H1 (cell line): ENCODE data around the gene TNFSF4. TPM values are rescaled to one million over a fixed set of nuclear protein-coding genes. Genes with fewer than 3 reads are reported as not detected.

Experiments
- CTCF ChIA-PET: fragments of 300-600 bp; sonication (Branson Sonifier 250); formaldehyde crosslinking; loops from one replicate; lab custom pipeline; 2021; ENCODE audit not compliant: partially characterized antibody; lab: Charles Lee
- POLR2A ChIA-PET: fragments of 300-600 bp; sonication (Branson Sonifier 250); formaldehyde crosslinking; loops from one replicate; lab custom pipeline; 2021; ENCODE audit warnings: inconsistent platforms; ENCODE audit not compliant: partially characterized antibody; lab: Charles Lee
- DNase-seq, 2 experiments: peaks; one replicate each; pipeline versions ENCODE4 v3.0.0 to v3.0.0-alpha.2; 2010 to 2022; ENCODE audit warnings: low spot score in 2 of 2, low read depth in 1 of 2, mixed read lengths in 1 of 2
- FAIRE-seq: peaks from 2 replicates; lab custom pipeline; 2011; peaks lifted over from hg19 to GRCh38; lab: Jason Lieb, UNC
- H2AFZ ChIP-seq: 2 replicates; pipeline ENCODE4 v1.8.1; 2012; ENCODE audit warnings: low read length, inconsistent platforms
- H2AK5ac ChIP-seq: 2 replicates; pipeline ENCODE4 v1.6.1; 2013; ENCODE audit warnings: low read depth, low read length
- H2BK120ac ChIP-seq: replicated peaks from 2 replicates; pipeline ENCODE3; 2013; ENCODE audit warnings: low read depth, low read length, inconsistent platforms
- H2BK12ac ChIP-seq: 2 replicates; pipeline ENCODE4 v1.6.1; 2013; ENCODE audit warnings: low read depth, low read length
- H2BK15ac ChIP-seq: 2 replicates; pipeline ENCODE4 v1.6.1; 2013; ENCODE audit warnings: low read length
- H2BK20ac ChIP-seq: 2 replicates; pipeline ENCODE4 v1.6.1; 2013; ENCODE audit warnings: low read length
- H2BK5ac ChIP-seq: 2 replicates; pipeline ENCODE4 v1.6.1; 2013; ENCODE audit warnings: low read depth, low read length
- H3K14ac ChIP-seq: 2 replicates; pipeline ENCODE4 v1.6.1; 2013; ENCODE audit warnings: inconsistent platforms; ENCODE audit not compliant: insufficient read length
- H3K18ac ChIP-seq: 2 replicates; pipeline ENCODE4 v1.6.1; 2013; ENCODE audit warnings: low read length; ENCODE audit errors: extremely low read depth
- H3K23ac ChIP-seq: 2 replicates; pipeline ENCODE4 v1.6.1; 2013; ENCODE audit warnings: inconsistent platforms; ENCODE audit not compliant: insufficient read length
- H3K23me2 ChIP-seq: 2 replicates; pipeline ENCODE4 v1.6.1; 2013; ENCODE audit warnings: low read depth, low read length
- H3K27ac ChIP-seq: 2 replicates; pipeline ENCODE4 v1.6.1; 2011; ENCODE audit warnings: low read depth, low read length, inconsistent platforms
- H3K27me3 ChIP-seq, 4 experiments: replicated peaks in 1 of 4; 1 replicate in 1 of 4; 2 replicates in 3 of 4; pipeline versions ENCODE4 v1.6.1 to v1.8.1; 2011 to 2013; ENCODE audit warnings: low read length in 3 of 4, mild to moderate bottlenecking in 3 of 4, inconsistent platforms in 2 of 4, mixed read lengths in 2 of 4, moderate library complexity in 1 of 4; ENCODE audit not compliant: control insufficient read depth in 3 of 4, insufficient read depth in 3 of 4; ENCODE audit errors: extremely low read depth in 1 of 4
- H3K36me3 ChIP-seq, 4 experiments: 2 replicates each; pipeline versions ENCODE4 v1.6.1 to v1.8.1; 2011 to 2013; ENCODE audit warnings: mild to moderate bottlenecking in 4 of 4, low read length in 3 of 4, moderate library complexity in 2 of 4, control low read depth in 1 of 4, inconsistent platforms in 1 of 4; ENCODE audit not compliant: insufficient read depth in 4 of 4, control insufficient read depth in 2 of 4
- H3K4ac ChIP-seq: replicated peaks from 2 replicates; pipeline ENCODE3; 2013; ENCODE audit warnings: low read length, low read depth, mixed read lengths, inconsistent platforms; ENCODE audit not compliant: insufficient read length
- H3K4me1 ChIP-seq, 4 experiments: replicated peaks in 1 of 4; 1 replicate in 1 of 4; 2 replicates in 3 of 4; pipeline versions ENCODE4 v1.6.1 to v1.8.1; 2011 to 2013; ENCODE audit warnings: low read length in 3 of 4, inconsistent platforms in 2 of 4, mixed read lengths in 1 of 4; ENCODE audit not compliant: insufficient read depth in 4 of 4, control insufficient read depth in 3 of 4
- H3K4me2 ChIP-seq, 2 experiments: 2 replicates each; pipeline versions ENCODE4 v1.6.1 to v1.8.1; 2011 to 2013; ENCODE audit warnings: low read depth in 2 of 2, low read length in 2 of 2, control low read depth in 1 of 2, inconsistent platforms in 1 of 2, mild to moderate bottlenecking in 1 of 2; ENCODE audit not compliant: insufficient read depth in 1 of 2
- H3K4me3 ChIP-seq, 4 experiments: fragments of 200-600, 300-600 bp in 1 of 4; sonication (generic), shearing (Covaris generic), sonication (Bioruptor Twin) in 1 of 4; 2 replicates each; pipeline versions ENCODE4 v1.5.1 to v1.8.1; 2011 to 2016; ENCODE audit warnings: low read length in 4 of 4, low read depth in 3 of 4, control low read depth in 2 of 4, inconsistent platforms in 2 of 4, mild to moderate bottlenecking in 2 of 4, mixed read lengths in 1 of 4, moderate library complexity in 1 of 4; ENCODE audit not compliant: insufficient read depth in 2 of 4; ENCODE audit errors: extremely low read depth in 1 of 4
- H3K56ac ChIP-seq: replicated peaks from 2 replicates; pipeline ENCODE3; 2013; ENCODE audit warnings: low read depth, mild to moderate bottlenecking, mixed read lengths, low read length, inconsistent platforms; ENCODE audit not compliant: insufficient read length
- H3K79me1 ChIP-seq: 2 replicates; pipeline ENCODE4 v1.6.1; 2013; ENCODE audit warnings: low read depth, low read length, control low read depth
- H3K79me2 ChIP-seq, 2 experiments: 2 replicates each; pipeline versions ENCODE4 v1.6.1 to v1.8.1; 2012 to 2013; ENCODE audit warnings: low read length in 2 of 2, mild to moderate bottlenecking in 2 of 2, inconsistent platforms in 1 of 2; ENCODE audit not compliant: insufficient read depth in 2 of 2, control insufficient read depth in 1 of 2
- H3K9ac ChIP-seq, 4 experiments: replicated peaks in 1 of 4; 1 replicate in 1 of 4; 2 replicates in 3 of 4; pipeline versions ENCODE4 v1.6.1 to v1.8.1; 2011 to 2013; ENCODE audit warnings: low read depth in 3 of 4, low read length in 3 of 4, control low read depth in 2 of 4, mild to moderate bottlenecking in 2 of 4, moderate library complexity in 2 of 4, inconsistent platforms in 1 of 4; ENCODE audit errors: extremely low read depth in 1 of 4
- H3K9me3 ChIP-seq, 2 experiments: 2 replicates each; pipeline versions ENCODE4 v1.6.1 to v1.8.1; 2012 to 2013; ENCODE audit warnings: mild to moderate bottlenecking in 2 of 2, moderate library complexity in 2 of 2, control low read depth in 1 of 2, inconsistent platforms in 1 of 2, low read depth in 1 of 2, low read length in 1 of 2, mixed read lengths in 1 of 2; ENCODE audit not compliant: insufficient read depth in 2 of 2
- H4K20me1 ChIP-seq, 2 experiments: replicated peaks in 1 of 2; 2 replicates each; pipeline versions ENCODE3 to v1.8.1; 2011 to 2013; ENCODE audit warnings: inconsistent platforms in 2 of 2, low read length in 2 of 2, mild to moderate bottlenecking in 1 of 2; ENCODE audit not compliant: insufficient read depth in 2 of 2, control insufficient read depth in 1 of 2
- H4K5ac ChIP-seq: 2 replicates; pipeline ENCODE4 v1.6.1; 2013; ENCODE audit warnings: low read length, low read depth, mixed read lengths, inconsistent platforms; ENCODE audit not compliant: insufficient read length
- H4K8ac ChIP-seq: 2 replicates; pipeline ENCODE4 v1.8.0; 2013; ENCODE audit warnings: mild to moderate bottlenecking, moderate library complexity, low read length, inconsistent platforms; ENCODE audit not compliant: insufficient read depth; ENCODE audit errors: extremely low read depth
- H4K91ac ChIP-seq: replicated peaks from 2 replicates; pipeline ENCODE3; 2013; ENCODE audit warnings: low read length, mixed read lengths, inconsistent platforms; ENCODE audit not compliant: insufficient read length
- CEBPB ChIP-seq: IDR thresholded peaks from 2 replicates; pipeline ENCODE4 v1.6.1; 2012; ENCODE audit warnings: low read depth, low read length
- CTBP2 ChIP-seq: IDR thresholded peaks from 2 replicates; pipeline ENCODE4 v1.7.0; 2011; ENCODE audit warnings: borderline replicate concordance, mild to moderate bottlenecking, moderate library complexity, mixed read lengths, low read length; ENCODE audit not compliant: insufficient read depth, insufficient read length
- JUN ChIP-seq: IDR thresholded peaks from 2 replicates; pipeline ENCODE4 v1.6.1; 2011; ENCODE audit warnings: low read depth, mild to moderate bottlenecking, improper control_type of control experiment, low read length
- NRF1 ChIP-seq: IDR thresholded peaks from 2 replicates; pipeline ENCODE4 v1.6.1; 2011; ENCODE audit warnings: mild to moderate bottlenecking, low read depth, low read length, improper control_type of control experiment
- POU5F1 ChIP-seq: IDR thresholded peaks from 2 replicates; pipeline ENCODE4 v1.6.1; 2011; ENCODE audit warnings: low read depth, mild to moderate bottlenecking, low read length, moderate library complexity
- SRF ChIP-seq: IDR thresholded peaks from 2 replicates; pipeline ENCODE4 v1.6.1; 2011; ENCODE audit warnings: mild to moderate bottlenecking, low read depth, low read length, moderate library complexity
- WGBS, 2 experiments: shearing (Covaris generic) in 1 of 2; methylation state at CpG; one replicate each; pipeline versions ENCODE4 v1.1.6 to v1.1.7; 2013 to 2015; ENCODE audit warnings: low lambda C conversion rate in 2 of 2, mixed read lengths in 2 of 2, inconsistent platforms in 1 of 2, low coverage in 1 of 2, missing lambda C conversion rate in 1 of 2; ENCODE audit not compliant: insufficient replicate concordance in 2 of 2, insufficient coverage in 1 of 2, insufficient read length in 1 of 2; ENCODE audit errors: extremely low coverage in 1 of 2, missing lambda C conversion rate in 1 of 2; 5-methylcytosine and 5-hydroxymethylcytosine counted together
- polyA plus RNA-seq, 7 experiments: library from polyadenylated mRNA; depleted of rRNA in 3 of 7; stranded (reverse) in 5 of 7; unstranded in 2 of 7; fragments of >200 nt in 5 of 7; fragments of 200-250 nt in 2 of 7; gene quantifications; 1 replicate in 5 of 7; 2 replicates in 1 of 7; 4 replicates in 1 of 7; pipeline versions ENCODE4 v1.2.1 to v1.2.3, GENCODE V29; 2011 to 2013; ENCODE audit warnings: missing spikeins in 2 of 7, mixed read lengths in 2 of 7
- total RNA-seq: library from RNA; stranded (reverse); fragmentation: NEBNext Ultra II Directional; extraction: Animal tissue kit (Norgen Biotek cat#: 25700); gene quantifications from 2 replicates; pipeline ENCODE4 v1.2.1, GENCODE V29; 2021

TNFSF4 gene
- total and polyA plus RNA-seq, 2 of the 8 experiments (the other 6 are each of a cell fraction or from before 2014, with no cell fraction given): 0.54 to 0.63 TPM

- Histone ChIP-seq H3K9me3 (no peaks in the 10 kb centered on the region), H3K14ac (no peak overlapping the region), H3K4ac (no peak overlapping the region), H3K18ac (no peak overlapping the region), H2BK12ac (no peak overlapping the region), H2BK120ac (no peak overlapping the region), H3K79me1 (no peaks in the 10 kb centered on the region), H3K9ac (no peak overlapping the region), H2BK5ac (no peak overlapping the region), H4K8ac (no peak overlapping the region), H3K4me1 (no peaks in the 10 kb centered on the region), H3K79me2 (no peaks in the 10 kb centered on the region), H3K4me2 (no peak overlapping the region), H3K27me3 (no peaks in the 10 kb centered on the region), H2AK5ac (no peak overlapping the region), H3K56ac (no peak overlapping the region), H2BK20ac (no peak overlapping the region), H3K4me3 (no peak overlapping the region), H3K36me3 (no peaks in the 10 kb centered on the region; a peak in 1 of 8 replicates), H2AFZ (no peak overlapping the region), H3K27ac (no peak overlapping the region), H2BK15ac (no peak overlapping the region), H3K23me2 (no peaks in the 10 kb centered on the region), H4K20me1 (no peaks in the 10 kb centered on the region), H4K5ac (no peak overlapping the region), H3K23ac (no peak overlapping the region), H4K91ac (no peak overlapping the region)
- DNase-seq (no peak), FAIRE-seq (no peak)
- ChIA-PET POLR2A (no interaction called here), CTCF (interaction anchor here (1.3 to 2.0 kb wide), 2 partner anchors 18 to 20 kb away, joined by 3 to 8 read pairs; no protein-coding TSS in a partner anchor)
- WGBS, 2 experiments: 56% methylated on average over 4 of the region's 4 CpGs; no CpG with 5 or more reads in 1 of the 2 experiments
- TF ChIP-seq CTBP2: no peak
- no peak for TF ChIP-seq NRF1
- TF ChIP-seq JUN: no peak
- TF ChIP-seq SRF: no peak
- TF ChIP-seq CEBPB: no peak
- TF ChIP-seq POU5F1: no peak
Measured at GRCh38 chr1:173181791-173182190, 25.3 kb downstream of the TNFSF4 start.
